ENCODE data around the gene ENPP7.

DNA sequence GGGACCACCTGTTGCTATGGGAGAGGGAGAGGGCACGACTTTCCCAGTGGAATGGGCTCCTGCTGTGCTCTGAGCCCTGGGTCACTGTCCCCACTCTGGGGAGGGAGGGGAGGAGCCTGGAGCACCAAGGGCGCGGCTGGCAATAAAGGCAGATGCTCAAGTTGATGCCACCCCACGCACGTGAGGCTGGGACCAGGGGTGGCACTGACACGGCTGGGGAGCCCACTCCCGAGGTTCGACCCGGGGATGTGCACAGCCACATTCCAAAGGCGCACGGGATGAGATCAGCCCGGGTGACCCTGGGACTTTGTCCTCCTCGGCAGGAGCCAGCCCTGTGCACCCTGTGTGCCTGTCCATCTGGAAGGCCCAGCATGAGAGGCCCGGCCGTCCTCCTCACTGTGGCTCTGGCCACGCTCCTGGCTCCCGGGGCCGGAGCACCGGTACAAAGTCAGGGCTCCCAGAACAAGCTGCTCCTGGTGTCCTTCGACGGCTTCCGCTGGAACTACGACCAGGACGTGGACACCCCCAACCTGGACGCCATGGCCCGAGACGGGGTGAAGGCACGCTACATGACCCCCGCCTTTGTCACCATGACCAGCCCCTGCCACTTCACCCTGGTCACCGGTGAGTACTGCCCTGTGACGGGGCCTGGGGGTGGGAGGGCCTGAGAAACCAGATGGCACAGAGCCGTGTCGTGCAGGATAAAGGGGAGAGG lies at the start of gene ENPP7:
- TF ChIP-seq CTCF (IDR thresholded peaks at IDR 0.05): no peak
- TF ChIP-seq POLR2A (IDR thresholded peaks at IDR 0.05): no peak
